Progenitor cell of endocrine pancreas (in vitro differentiated cells): Measurements from ENCODE around the gene GALK2. TPM values are rescaled to one million over a fixed set of nuclear protein-coding genes. Genes with fewer than 3 reads are reported as not detected.
"Not testable (repeated sequence)": the region's sequence is repeated elsewhere in the genome, so short reads cannot be mapped to it uniquely, and the experiment has no call there.

Experiments used
- DNase-seq: peaks from one replicate; pipeline ENCODE4 v3.0.0; 2021; ENCODE audit warnings: low spot score; ENCODE audit not compliant: unreplicated experiment
- H3K27ac Mint-ChIP-seq: 2 replicates; pipeline ENCODE4 v1.8.0; 2021; ENCODE audit warnings: mild to moderate bottlenecking, moderate library complexity, mixed read lengths
- H3K27me3 Mint-ChIP-seq: 2 replicates; pipeline ENCODE4 v1.8.0; 2021; ENCODE audit warnings: mixed read lengths
- H3K36me3 Mint-ChIP-seq: 2 replicates; pipeline ENCODE4 v1.8.0; 2022; ENCODE audit warnings: mixed read lengths; ENCODE audit not compliant: insufficient read depth
- H3K4me1 Mint-ChIP-seq: 2 replicates; pipeline ENCODE4 v1.8.0; 2021; ENCODE audit warnings: low read depth, mixed read lengths
- H3K4me3 Mint-ChIP-seq: 2 replicates; pipeline ENCODE4 v1.8.0; 2021; ENCODE audit warnings: low read depth, mild to moderate bottlenecking, moderate library complexity, mixed read lengths
- H3K9me3 Mint-ChIP-seq: 2 replicates; pipeline ENCODE4 v1.8.0; 2021; ENCODE audit warnings: low read depth, mixed read lengths
- CTCF ChIP-seq: fragments of 200-600 bp; sonication (generic); IDR thresholded peaks from one replicate; pipeline ENCODE4 v1.5.0; 2021; ENCODE audit warnings: antibody characterized with exemption, mild to moderate bottlenecking; ENCODE audit not compliant: unreplicated experiment
- total RNA-seq: library from RNA; stranded (reverse); gene quantifications from 2 replicates; pipeline ENCODE4 v1.2.1, GENCODE V29; 2021

Gene GALK2
- total RNA-seq, 1 donor from 2014 or later: 21.1 TPM

GRCh38 chr15:49164865-49165264 lies 5.2 kb upstream of the GALK2 start:
- Mint-ChIP-seq H3K27me3 (no peaks in the 10 kb centered on the region), H3K9me3 (no peaks in the 10 kb centered on the region), H3K4me1 (no peaks in the 10 kb centered on the region), H3K27ac (no peak overlapping the region), H3K4me3 (no peak overlapping the region), H3K36me3 (peaks cover 7% of the 10 kb centered on the region)
- no peak for DNase-seq
- no peak for TF ChIP-seq CTCF

GRCh38 chr15:49168016-49168415 lies 2.0 kb upstream of the GALK2 start:
- no peak for DNase-seq
- Mint-ChIP-seq H3K4me3 (no peak overlapping the region), H3K9me3 (no peaks in the 10 kb centered on the region), H3K36me3 (peaks cover 2% of the 10 kb centered on the region), H3K27me3 (no peaks in the 10 kb centered on the region), H3K4me1 (peaks cover 5% of the 10 kb centered on the region), H3K27ac (no peak overlapping the region)
- TF ChIP-seq CTCF: no peak

GRCh38 chr15:49171790-49172189 lies 1.7 kb downstream of the GALK2 start:
- no peak for TF ChIP-seq CTCF
- Mint-ChIP-seq H3K36me3 (peaks cover 11% of the 10 kb centered on the region), H3K27ac (no peak overlapping the region), H3K4me1 (peaks cover 5% of the 10 kb centered on the region), H3K4me3 (no peak overlapping the region), H3K9me3 (peaks cover 15% of the 10 kb centered on the region), H3K27me3 (no peaks in the 10 kb centered on the region)
- DNase-seq: no peak

DNA sequence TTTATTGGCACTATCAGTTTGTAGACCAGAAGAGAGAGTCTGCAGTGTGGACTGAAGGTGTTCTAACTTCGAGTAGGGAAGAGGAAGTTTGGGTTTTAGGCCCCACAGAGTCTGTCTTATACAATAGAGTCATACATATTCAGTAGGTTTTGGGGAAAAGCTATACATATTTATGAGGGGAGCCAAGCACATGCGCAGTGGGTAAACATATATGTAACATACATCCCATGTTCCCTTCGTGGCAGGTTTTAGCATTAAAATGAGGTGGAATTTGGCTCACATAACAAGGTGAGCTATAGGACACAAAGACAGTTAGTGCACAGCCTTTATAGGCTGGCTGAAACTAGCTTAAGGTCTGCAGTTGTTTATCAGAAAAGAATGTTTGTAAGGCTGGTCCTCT lies 4.9 kb downstream of the GALK2 start:
- Mint-ChIP-seq H3K9me3 (peaks cover 15% of the 10 kb centered on the region), H3K27ac (no peak overlapping the region), H3K4me1 (peaks cover 5% of the 10 kb centered on the region), H3K36me3 (peaks cover 14% of the 10 kb centered on the region), H3K27me3 (no peaks in the 10 kb centered on the region), H3K4me3 (no peak overlapping the region)
- no peak for DNase-seq
- TF ChIP-seq CTCF: no peak

GRCh38 chr15:49175582-49176397 lies 5.7 kb downstream of the GALK2 start:
- not testable (repeated sequence) for H3K4me3 Mint-ChIP-seq, H3K4me1 Mint-ChIP-seq, H3K27ac Mint-ChIP-seq, DNase-seq, H3K27me3 Mint-ChIP-seq
- Mint-ChIP-seq H3K9me3 (peaks cover 15% of the 10 kb centered on the region), H3K36me3 (peaks cover 14% of the 10 kb centered on the region)

DNA sequence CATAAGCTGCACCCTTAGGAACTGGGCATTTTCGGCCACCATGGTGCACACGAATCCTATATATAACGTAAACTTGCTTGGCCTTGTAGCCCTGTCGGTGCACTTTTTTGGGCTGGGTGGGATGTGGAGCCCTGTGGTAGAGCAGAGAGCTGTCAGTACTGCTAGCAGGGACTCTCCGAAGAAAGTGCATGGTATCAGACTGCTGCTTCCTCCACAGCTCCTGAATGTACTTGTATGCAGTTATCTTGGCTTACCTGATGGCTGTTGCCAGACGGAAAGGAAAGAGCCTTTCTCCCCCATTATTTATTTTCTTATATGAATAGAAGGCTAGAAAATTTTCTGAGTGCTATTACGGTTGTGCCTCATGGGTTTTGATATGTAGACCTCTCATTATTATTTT lies 8.4 kb downstream of the GALK2 start:
- TF ChIP-seq CTCF: no peak
- H3K9me3 Mint-ChIP-seq: peaks cover 15% of the 10 kb centered on the region
- DNase-seq: no peak
- H3K36me3 Mint-ChIP-seq: peaks cover 14% of the 10 kb centered on the region
- no peak overlapping the region for H3K4me3 Mint-ChIP-seq
- no peaks in the 10 kb centered on the region for H3K4me1 Mint-ChIP-seq
- H3K27me3 Mint-ChIP-seq: no peaks in the 10 kb centered on the region
- no peak overlapping the region for H3K27ac Mint-ChIP-seq
